GM18499 (cell line): ENCODE data around the gene LRRN1.
"Not testable (repeated sequence)": the region's sequence is repeated elsewhere in the genome, so short reads cannot be mapped to it uniquely, and the experiment has no call there.

Experiments used
- ATAC-seq: cut with Tn5 transposase; IDR thresholded peaks from one replicate; pipeline ENCODE4 v1.9.1; 2021; ENCODE audit warnings: moderate number of reproducible peaks; ENCODE audit not compliant: insufficient read depth, unreplicated experiment

The LRRN1 gene

GRCh38 chr3:3887311-3887710, 88.1 kb downstream of the LRRN1 start:
- not testable (repeated sequence) for ATAC-seq

DNA sequence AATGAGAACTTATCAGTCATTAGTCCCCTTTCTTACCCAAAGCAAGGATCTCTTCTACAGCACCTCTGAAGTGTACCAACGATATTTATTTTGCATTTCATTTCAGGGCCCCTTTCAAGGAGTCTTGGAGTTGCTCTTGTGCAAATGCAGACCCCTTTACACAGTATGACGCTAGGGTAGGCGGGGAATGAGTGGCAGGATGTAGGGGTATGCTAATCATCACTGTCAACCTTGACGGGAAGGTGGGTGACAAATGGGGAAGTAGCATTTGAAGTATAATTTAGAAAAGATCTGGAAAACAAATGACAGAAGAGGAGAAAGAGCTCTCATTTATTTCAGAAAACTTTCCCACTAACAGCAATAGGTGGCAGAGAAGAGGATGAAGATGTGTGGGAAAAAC, 94.4 kb downstream of the LRRN1 start:
- no peak for ATAC-seq
